ENCODE measurements around the gene TMEM175. TPM values are rescaled to one million over a fixed set of nuclear protein-coding genes. Genes with fewer than 3 reads are reported as not detected.

The TMEM175 gene
- total RNA-seq, 2 experiments from 2014 or later, result 11.0 to 11.2 TPM

GRCh38 chr4:953574-953915 is 21.3 kb downstream of the TMEM175 start:
- CTCF ChIA-PET, result no interaction called here

DNA sequence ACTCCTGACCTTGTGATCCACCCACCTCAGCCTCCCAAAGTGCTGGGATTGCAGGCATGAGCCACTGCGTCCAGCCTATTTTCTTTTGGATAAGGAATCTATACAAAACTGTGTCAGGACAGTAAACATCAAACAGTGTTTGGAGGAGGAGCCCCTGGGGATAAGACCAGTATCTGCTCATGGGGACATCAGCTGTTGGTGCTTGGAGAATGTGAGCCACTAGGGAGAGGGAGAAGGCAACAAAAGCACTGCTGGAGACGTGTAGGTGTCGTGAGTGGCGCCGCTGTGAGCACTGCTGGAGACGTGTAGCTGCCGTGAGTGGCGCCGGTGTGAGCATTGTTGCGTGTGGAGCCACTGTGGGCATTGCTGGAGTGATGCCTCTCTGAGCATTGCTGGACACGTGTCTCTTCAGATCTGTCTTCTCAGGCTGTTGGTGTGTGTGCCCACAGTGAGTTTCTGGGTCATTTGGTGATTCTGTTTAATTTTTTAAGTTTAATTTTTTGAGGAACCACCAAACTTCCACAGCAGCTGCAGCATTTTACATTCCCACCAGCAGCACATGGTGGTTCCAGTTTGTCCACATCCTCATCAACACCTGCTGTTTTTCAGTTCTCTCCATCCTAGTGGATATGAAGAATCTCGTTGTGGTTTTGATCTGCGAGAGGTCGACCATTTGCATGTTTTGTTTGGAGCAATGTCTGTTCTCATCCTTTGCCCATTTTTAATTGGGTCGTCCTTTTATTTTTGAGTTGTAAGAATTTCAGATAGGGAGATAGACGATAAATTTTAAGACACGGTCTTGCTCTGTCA is 22.2 kb downstream of the TMEM175 start:
- intact Hi-C loops (cut with micrococcal nuclease), result no loop called here
- H3K27ac Mint-ChIP-seq, result no peak overlapping the region
- DNase-seq (no peak), ATAC-seq (no peak)
- no peaks in the 10 kb centered on the region for H3K9me3 Mint-ChIP-seq
- TF ChIP-seq, protein P1, sequence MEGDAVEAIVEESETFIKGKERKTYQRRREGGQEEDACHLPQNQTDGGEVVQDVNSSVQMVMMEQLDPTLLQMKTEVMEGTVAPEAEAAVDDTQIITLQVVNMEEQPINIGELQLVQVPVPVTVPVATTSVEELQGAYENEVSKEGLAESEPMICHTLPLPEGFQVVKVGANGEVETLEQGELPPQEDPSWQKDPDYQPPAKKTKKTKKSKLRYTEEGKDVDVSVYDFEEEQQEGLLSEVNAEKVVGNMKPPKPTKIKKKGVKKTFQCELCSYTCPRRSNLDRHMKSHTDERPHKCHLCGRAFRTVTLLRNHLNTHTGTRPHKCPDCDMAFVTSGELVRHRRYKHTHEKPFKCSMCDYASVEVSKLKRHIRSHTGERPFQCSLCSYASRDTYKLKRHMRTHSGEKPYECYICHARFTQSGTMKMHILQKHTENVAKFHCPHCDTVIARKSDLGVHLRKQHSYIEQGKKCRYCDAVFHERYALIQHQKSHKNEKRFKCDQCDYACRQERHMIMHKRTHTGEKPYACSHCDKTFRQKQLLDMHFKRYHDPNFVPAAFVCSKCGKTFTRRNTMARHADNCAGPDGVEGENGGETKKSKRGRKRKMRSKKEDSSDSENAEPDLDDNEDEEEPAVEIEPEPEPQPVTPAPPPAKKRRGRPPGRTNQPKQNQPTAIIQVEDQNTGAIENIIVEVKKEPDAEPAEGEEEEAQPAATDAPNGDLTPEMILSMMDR (IDR thresholded peaks at IDR 0.05), result no peak
- H3K4me3 Mint-ChIP-seq, result no peak overlapping the region
- no peaks in the 10 kb centered on the region for H3K4me1 Mint-ChIP-seq (ENCODE audit: low read depth)
- ChIA-PET POLR2A (interaction anchor here (1.9 kb wide), 1 partner anchor 22 kb away, joined by 4 read pairs; the partner anchor contains the start of genes GAK and TMEM175), CTCF (no interaction called here)
- H3K27me3 Mint-ChIP-seq, result no peaks in the 10 kb centered on the region
- H3K36me3 Mint-ChIP-seq (ENCODE audit: low read depth), result peaks cover 3% of the 10 kb centered on the region

More at GRCh38 chr4:953574-953915, 21.3 kb downstream of the TMEM175 start:
- POLR2A ChIA-PET, result interaction anchor here (1.9 kb wide), 1 partner anchor 21 kb away, joined by 4 read pairs; the partner anchor contains the start of genes GAK and TMEM175
- ATAC-seq (no peak), DNase-seq (no peak)
- Mint-ChIP-seq H3K27ac (no peak overlapping the region), H3K4me3 (no peak overlapping the region), H3K4me1 (ENCODE audit: low read depth) (no peaks in the 10 kb centered on the region), H3K9me3 (no peaks in the 10 kb centered on the region), H3K27me3 (no peaks in the 10 kb centered on the region), H3K36me3 (ENCODE audit: low read depth) (peaks cover 3% of the 10 kb centered on the region)
- TF ChIP-seq, protein P1 (IDR thresholded peaks at IDR 0.05), result no peak
- intact Hi-C loops (cut with micrococcal nuclease), result no loop called here

DNA sequence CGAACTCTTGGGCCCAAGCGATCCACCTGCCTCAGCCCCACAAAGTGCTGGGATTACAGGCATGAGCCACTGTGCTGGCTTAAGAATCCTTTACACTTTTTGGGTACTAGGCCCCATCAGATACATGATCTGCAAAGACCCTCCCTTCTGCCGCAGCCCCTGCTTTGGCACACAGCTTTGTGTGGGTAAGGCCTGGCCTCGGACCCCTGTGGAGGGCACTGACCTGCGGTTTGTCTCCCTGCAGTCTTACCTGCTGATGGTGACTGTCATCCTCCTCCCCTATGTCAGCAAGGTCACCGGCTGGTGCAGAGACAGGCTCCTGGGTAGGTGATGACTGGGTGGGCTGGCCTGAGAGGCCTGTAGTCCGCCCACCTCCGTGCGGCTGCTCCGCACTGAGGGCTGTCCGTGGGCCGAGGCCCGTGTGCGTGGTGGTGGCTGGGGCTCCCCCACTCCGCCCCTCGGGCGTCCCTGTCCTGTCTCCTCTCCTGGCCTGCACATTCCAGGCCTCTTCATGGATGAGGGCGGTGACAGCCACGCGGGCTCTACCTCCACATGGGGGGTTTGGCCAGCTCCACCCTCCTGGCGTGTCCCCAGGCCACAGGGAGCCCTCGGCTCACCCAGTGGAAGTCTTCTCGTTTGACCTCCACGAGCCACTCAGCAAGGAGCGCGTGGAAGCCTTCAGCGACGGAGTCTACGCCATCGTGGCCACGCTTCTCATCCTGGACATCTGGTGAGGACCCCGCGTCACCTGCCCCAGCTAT is 23.1 kb downstream of the TMEM175 start:
- intact Hi-C loops (cut with micrococcal nuclease), result no loop called here
- Mint-ChIP-seq H3K27ac (no peak overlapping the region), H3K36me3 (ENCODE audit: low read depth) (peaks cover 3% of the 10 kb centered on the region), H3K4me1 (ENCODE audit: low read depth) (no peaks in the 10 kb centered on the region), H3K27me3 (no peaks in the 10 kb centered on the region), H3K4me3 (no peak overlapping the region), H3K9me3 (no peaks in the 10 kb centered on the region)
- TF ChIP-seq, protein P1 (IDR thresholded peaks at IDR 0.05), result no peak
- ATAC-seq (no peak), DNase-seq (no peak)
- ChIA-PET CTCF (no interaction called here), POLR2A (no interaction called here)

DNA sequence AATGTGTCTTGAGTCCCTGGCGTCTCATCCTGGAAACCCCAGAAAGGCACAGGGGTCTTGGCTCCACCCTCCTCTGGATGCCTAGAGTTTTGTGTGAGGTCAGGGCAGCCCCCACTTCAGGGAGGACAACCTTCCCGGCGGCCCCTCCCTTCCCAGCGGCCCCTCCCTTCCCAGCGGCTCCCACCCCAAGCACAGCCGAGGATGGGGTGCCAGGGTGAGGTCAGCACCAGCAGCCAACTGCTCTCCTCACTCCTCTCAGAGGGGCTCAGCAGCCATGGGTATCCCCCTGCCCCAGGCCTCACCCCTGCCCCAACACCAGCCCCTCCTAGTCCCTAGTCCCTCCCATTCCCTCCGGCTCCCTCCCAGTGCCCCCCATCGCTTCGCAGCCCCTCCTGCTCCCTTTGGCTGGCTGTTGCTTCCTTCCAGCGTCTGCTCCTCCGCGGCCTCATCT is 23.7 kb downstream of the TMEM175 start:
- CTCF ChIA-PET, result no interaction called here

More for the DNA sequence above, 23.7 kb downstream of the TMEM175 start:
- POLR2A ChIA-PET, result no interaction called here
- Mint-ChIP-seq H3K36me3 (ENCODE audit: low read depth) (peaks cover 3% of the 10 kb centered on the region), H3K27me3 (no peaks in the 10 kb centered on the region), H3K9me3 (no peaks in the 10 kb centered on the region), H3K4me3 (no peak overlapping the region), H3K27ac (no peak overlapping the region), H3K4me1 (ENCODE audit: low read depth) (no peaks in the 10 kb centered on the region)
- ATAC-seq (no peak), DNase-seq (no peak)
- intact Hi-C loops (cut with micrococcal nuclease), result no loop called here
- TF ChIP-seq, protein P1 (IDR thresholded peaks at IDR 0.05), result no peak
